Stimulated activated CD4-positive, alpha-beta T cell treated with anti-CD3 and anti-CD28 coated beads, Interleukin-15, amount 100 ng/mL, for 48 hours (primary cell): Measurements from ENCODE around the gene MS4A6A.
"Not testable (repeated sequence)": the region's sequence is repeated elsewhere in the genome, so short reads cannot be mapped to it uniquely, and the experiment has no call there.

Experiments
- DNase-seq, 2 donors: peaks; one replicate each; pipeline ENCODE4 v3.0.0-alpha.2; 2020; ENCODE audit warnings: low read depth in 2 of 2

The MS4A6A gene

GRCh38 chr11:60184824-60185511 is 2.1 kb upstream of the MS4A6A start:
- DNase-seq, result no peak

GRCh38 chr11:60183591-60184205 is 815 bp upstream of the MS4A6A start:
- no peak for DNase-seq

GRCh38 chr11:60175860-60176275 is 7.0 kb downstream of the MS4A6A start:
- DNase-seq, result no peak

GRCh38 chr11:60172011-60172410 is 10.9 kb downstream of the MS4A6A start:
- DNase-seq, result no peak

- no peak for DNase-seq
These were observed 12.3 kb downstream of the MS4A6A start for GRCh38 chr11:60170566-60170965.

GRCh38 chr11:60169264-60169915 is 13.5 kb downstream of the MS4A6A start:
- DNase-seq, result no peak

GRCh38 chr11:60168306-60168705 is 14.6 kb downstream of the MS4A6A start:
- DNase-seq, result no peak

GRCh38 chr11:60165951-60166350 is 16.9 kb downstream of the MS4A6A start:
- no peak for DNase-seq

GRCh38 chr11:60165538-60165937 is 17.3 kb downstream of the MS4A6A start:
- no peak for DNase-seq

GRCh38 chr11:60164550-60165075 is 18.3 kb downstream of the MS4A6A start:
- no peak for DNase-seq

GRCh38 chr11:60161766-60162165 is 21.1 kb downstream of the MS4A6A start:
- no peak for DNase-seq

- no peak for DNase-seq
These were observed 21.8 kb downstream of the MS4A6A start for GRCh38 chr11:60161107-60161506.

- DNase-seq, result no peak
These were observed 23.0 kb downstream of the MS4A6A start for GRCh38 chr11:60159868-60160267.

GRCh38 chr11:60159284-60159683 is 23.6 kb downstream of the MS4A6A start:
- no peak for DNase-seq

- no peak for DNase-seq
These were observed 24.2 kb downstream of the MS4A6A start for GRCh38 chr11:60158636-60159035.

- DNase-seq, result no peak
These were observed 27.0 kb downstream of the MS4A6A start for GRCh38 chr11:60155931-60156330.

- not testable (repeated sequence) for DNase-seq
These were observed 30.2 kb downstream of the MS4A6A start for GRCh38 chr11:60152727-60153126.

- no peak for DNase-seq
These were observed 32.6 kb downstream of the MS4A6A start for GRCh38 chr11:60150279-60150678.

- no peak for DNase-seq
These were observed 37.2 kb downstream of the MS4A6A start for GRCh38 chr11:60145677-60146076.

- DNase-seq, result no peak
These were observed 39.1 kb downstream of the MS4A6A start for GRCh38 chr11:60143768-60144167.

GRCh38 chr11:60133917-60134316 is 49.0 kb downstream of the MS4A6A start:
- no peak for DNase-seq

GRCh38 chr11:60131912-60132311 is 51.0 kb downstream of the MS4A6A start:
- no peak for DNase-seq

- DNase-seq, result no peak
These were observed 52.4 kb downstream of the MS4A6A start for GRCh38 chr11:60130496-60130895.
